Measurements from ENCODE around the gene TGFB1. TPM values are rescaled to one million over a fixed set of nuclear protein-coding genes. Genes with fewer than 3 reads are reported as not detected.

Gene TGFB1
- total RNA-seq, result 9.6 and 14.7 TPM in 2 replicates

DNA sequence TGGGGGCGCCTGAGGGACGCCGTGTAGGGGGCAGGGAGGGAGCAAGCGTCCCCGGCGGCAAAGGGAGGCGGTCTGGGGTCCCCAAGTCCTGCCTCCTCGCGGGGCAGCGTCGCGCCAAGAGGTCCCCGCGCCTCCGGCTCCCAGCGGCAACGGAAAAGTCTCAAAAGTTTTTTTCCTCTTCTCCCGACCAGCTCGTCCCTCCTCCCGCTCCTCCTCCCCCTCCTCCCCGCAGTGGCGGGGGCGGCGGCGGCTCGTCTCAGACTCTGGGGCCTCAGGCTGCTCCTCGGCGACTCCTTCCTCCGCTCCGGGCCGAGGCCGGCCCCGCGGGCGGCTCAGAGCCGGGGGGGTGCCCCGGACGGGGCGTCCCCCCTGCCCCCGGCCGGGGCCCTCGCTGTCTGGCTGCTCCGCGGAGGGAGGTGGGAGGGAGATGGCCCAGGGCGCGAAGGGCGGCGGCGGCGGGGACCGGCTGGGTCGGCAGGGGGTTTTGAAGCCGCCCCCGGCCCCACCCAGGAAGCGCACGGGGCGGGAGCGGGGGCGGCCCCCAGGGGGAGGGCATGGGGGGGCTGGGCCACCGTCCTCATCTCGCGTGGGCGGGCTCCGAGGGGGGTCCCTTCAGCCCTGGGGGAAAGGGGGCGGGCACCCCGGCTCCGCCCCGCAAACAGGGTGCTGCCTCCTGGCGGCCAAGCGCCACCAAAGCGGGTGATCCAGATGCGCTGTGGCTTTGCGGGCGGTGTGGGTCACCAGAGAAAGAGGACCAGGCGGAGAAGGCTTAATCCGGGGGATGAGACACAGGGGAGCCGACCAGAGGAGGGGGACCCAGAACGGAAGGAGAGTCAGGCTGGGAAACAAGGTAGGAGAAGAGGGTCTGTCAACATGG lies at the start of gene TGFB1:
Gene TGFB1, minus strand, starts transcription at position 457 of the 877 bp plus-strand sequence. CDS start 878 bp downstream, outside the sequence.

DNA sequence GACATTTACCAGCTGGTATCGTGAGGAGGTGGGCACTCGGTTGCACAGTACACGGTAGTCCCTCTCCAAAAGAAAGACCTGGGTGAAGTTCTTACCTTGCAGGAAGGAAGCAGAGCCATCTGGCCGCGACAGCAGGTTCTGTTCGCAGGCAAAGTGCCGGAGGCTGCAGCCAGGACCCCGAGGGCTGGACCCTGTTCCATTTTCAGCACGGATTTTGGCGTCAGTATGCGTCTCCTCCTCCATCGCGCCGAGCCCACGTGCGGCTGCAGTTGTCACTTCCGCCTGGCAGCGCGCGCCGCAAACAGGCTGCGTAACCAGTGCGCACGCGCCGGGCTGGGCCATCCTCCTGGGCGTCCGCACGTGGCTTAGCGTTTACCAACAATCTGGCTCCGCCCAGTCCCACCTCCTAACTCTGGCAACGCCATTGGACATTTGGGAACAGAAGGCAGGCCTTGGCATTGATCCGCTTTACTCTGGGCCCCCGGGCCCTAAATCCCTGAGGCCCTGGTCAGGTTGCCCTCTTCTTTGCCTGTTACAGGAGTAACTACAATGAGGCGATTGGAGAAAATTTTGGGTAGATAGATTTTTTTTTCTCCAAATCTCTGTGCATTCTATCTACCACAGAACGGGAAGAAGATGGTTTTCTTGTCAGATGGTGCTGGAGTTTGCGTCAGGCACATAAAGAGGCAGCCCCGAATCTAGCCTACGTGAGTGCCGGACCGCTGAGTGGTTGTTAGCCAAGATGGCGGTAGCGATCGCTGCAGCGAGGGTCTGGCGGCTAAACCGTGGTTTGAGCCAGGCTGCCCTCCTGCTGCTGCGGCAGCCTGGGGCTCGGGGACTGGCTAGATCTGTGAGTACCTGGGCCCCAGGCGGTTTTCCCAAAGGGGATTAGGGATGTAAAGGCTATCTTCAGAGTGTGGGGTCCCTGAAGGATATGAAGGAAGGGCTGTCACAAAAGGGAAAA lies 43.6 kb upstream of the TGFB1 start, which contains the start of the genes BCKDHA and EXOSC5:
Gene BCKDHA, plus strand, starts transcription at position 733 of the 964 bp plus-strand sequence. Its CDS starts 10 bp downstream, at position 743.
Gene EXOSC5, minus strand, starts transcription at position 274 of the 964 bp plus-strand sequence. Its CDS starts 31 bp downstream, at position 243.

DNA sequence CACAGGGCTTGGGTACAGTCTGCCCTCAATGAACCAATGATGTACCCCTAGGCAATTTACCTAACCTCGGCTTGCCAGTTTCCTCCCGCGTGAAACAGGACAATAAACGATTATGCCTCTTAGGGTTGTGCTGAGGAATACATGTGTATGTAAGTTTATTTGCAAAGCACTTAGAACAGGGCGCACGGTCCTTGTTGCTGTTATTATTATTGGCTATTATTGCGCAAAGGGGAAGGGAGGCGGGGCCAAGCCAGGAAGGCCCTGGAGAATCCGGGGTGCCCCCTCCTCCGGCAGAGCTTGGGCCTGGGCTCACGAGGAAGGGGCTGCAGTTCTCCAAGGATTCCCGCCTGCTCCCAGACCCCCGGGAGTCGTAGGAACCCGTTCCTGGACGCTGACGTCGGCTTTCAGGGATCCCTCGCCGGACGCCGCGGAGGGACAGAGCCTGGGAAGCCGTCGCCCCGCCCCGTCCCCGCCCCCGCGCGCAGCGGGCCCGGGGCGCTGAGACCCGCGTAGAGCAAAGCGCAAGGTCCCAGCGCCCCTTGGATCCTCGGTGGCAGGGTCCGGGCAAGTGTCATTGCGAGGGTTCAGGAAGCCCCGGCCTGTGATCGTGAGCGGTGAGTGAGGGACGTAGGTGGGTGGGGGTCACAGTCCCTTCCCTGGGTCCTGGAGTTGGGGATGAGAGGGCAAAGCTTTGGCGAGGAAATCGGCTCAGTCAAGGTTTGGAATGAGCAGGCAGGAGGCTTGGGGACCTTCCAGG lies 22.7 kb upstream of the TGFB1 start, which contains the start of gene TMEM91:
Gene TMEM91, plus strand, starts transcription at position 293 of the 757 bp plus-strand sequence. CDS start 1,777 bp downstream, outside the sequence.

DNA sequence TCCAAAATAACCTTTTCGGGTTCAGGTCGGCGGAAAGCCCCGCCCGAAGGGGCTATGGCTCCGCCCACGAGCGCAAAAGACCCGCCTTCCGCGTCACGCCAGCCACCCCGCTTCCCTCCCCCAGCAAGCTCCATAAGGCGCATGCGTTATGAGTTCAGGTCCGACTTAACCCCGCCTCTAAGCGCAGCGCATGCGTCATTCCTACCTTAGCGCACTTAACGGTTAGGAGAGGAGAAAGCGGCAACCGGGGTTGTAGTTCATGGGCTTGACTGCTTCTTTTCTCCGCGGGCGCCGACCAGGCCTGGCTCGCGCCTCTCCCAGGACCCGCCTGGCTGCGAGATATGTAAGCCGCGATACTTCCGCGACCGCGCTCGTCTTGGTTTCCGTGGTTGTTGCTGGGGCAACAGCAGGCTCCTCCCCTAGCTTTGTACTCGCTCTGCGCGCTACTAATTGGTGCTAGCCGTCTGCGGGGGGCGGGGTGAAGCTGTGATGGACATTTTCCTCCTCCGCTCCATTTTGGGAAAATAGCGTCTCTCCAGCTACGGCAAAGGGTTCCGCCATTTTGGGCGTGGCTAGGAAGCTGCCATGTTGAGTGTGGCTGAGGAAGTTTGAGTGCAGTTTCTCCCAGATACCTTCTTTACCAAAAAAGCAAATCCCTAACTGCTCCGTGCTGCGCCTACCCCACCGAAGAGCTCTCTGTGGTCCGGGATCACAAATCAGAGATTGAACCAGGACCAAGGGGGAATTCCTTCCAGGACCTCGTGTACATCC lies 10.2 kb upstream of the TGFB1 start, which contains the start of gene B9D2:
Gene B9D2, minus strand, starts transcription at position 397 of the 771 bp plus-strand sequence. CDS start 630 bp downstream, outside the sequence.

DNA sequence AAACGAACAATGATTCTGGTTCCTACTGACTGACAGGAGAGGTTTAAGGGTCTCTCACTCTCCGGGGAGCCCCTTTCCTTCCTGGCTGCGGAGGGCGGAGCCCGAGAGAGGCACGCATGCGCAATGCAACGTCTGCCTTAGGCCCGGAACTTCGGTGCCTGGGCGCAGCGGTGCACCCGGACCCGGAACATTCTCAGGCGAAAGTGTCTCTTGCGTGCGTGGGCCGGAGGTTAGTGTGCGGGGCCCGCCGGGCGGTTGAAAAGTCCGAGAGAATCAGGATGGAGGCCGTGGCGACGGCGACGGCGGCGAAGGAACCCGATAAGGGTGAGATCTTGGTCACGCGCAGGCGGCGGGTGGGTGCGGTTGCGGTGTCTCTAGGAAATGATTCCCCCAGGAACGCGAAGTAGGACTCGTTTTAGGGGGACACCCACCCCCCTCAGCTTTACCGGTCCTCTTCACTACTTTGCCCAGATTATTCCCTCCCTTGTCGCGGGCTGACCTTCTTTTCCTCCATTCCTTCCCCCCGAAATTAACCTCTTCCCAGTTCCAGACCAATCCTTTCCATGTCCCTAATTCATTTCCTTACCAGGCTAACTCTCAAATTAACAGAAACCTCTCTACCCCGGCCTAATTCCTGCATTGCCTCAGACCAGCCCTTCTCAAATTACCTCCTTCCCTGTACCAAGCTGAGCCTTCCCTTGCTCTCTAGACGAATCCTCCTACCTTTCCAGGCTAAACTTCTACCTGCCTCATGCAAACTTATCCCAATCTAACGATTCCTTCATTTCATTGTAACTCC lies 43.5 kb downstream of the TGFB1 start, which contains the start of gene CCDC97:
Gene CCDC97, plus strand, starts transcription at position 140 of the 799 bp plus-strand sequence. Its CDS starts 139 bp downstream, at position 279.

Small RNAs within 50 kb of the gene (small RNA-seq; reads per million reads assigned to genes)
- not detected for gene RN7SL34P

Other genes with a start within 250 kb of the TGFB1 start
- not detected in 2 replicates for gene CYP2F1, start 239.5 kb downstream of the TGFB1 start, total RNA-seq
- under 0.01 and 0.20 TPM in 2 replicates for gene CYP2S1, start 160.7 kb downstream of the TGFB1 start, total RNA-seq
- 157 and 435 TPM in 2 replicates for gene AXL, start 134.7 kb downstream of the TGFB1 start, total RNA-seq
- 97.0 and 146 TPM in 2 replicates for gene HNRNPUL1, start 89.5 kb downstream of the TGFB1 start, total RNA-seq
- 6.2 and 11.1 TPM in 2 replicates for gene CCDC97, start 43.8 kb downstream of the TGFB1 start, total RNA-seq
- 4.0 and 5.1 TPM in 2 replicates for gene B9D2, start 10.2 kb upstream of the TGFB1 start, total RNA-seq
- gene TMEM91, start 22.6 kb upstream of the TGFB1 start, total RNA-seq, result 3.1 and 4.0 TPM in 2 replicates
- gene EXOSC5, start 43.4 kb upstream of the TGFB1 start, total RNA-seq, result 23.3 and 32.0 TPM in 2 replicates
- 35.6 and 37.9 TPM in 2 replicates for gene BCKDHA, start 43.9 kb upstream of the TGFB1 start, total RNA-seq
- gene B3GNT8, start 73.5 kb upstream of the TGFB1 start, total RNA-seq, result 0.78 and 1.1 TPM in 2 replicates
- 35.4 and 39.7 TPM in 2 replicates for gene DMAC2, start 86.0 kb upstream of the TGFB1 start, total RNA-seq
- gene ERICH4, start 89.2 kb upstream of the TGFB1 start, total RNA-seq, result not detected in 2 replicates
- gene CEACAM21, start 222.2 kb upstream of the TGFB1 start, total RNA-seq, result not detected in 2 replicates

Measured in subcutaneous preadipocyte (primary cell).